GM18867 (cell line): ENCODE data around the gene STAT2.

Experiments used
- ATAC-seq: cut with Tn5 transposase; IDR thresholded peaks from one replicate; pipeline ENCODE4 v1.9.1; 2021; ENCODE audit warnings: mild to moderate bottlenecking, moderate library complexity; ENCODE audit not compliant: unreplicated experiment

STAT2 gene

DNA sequence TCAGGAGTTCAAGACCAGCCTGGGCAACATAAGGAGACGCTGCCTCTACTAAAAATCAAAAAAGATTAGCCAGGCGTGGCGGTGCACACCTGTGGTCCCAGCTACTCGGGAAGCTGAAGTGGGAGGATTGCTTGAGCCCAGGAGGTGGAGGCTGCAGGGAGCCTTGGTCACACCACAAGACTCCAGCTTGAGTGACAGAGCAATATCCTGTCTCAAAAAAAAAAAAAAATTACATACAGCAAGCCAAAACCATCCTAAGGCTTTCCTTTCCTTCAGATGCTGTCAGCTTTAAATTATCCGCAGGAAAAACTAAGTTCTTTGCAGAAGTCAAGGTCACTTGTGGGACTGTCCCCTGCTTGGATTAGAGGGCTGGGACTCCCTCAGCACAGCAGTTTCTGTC is 61.1 kb downstream of the STAT2 start:
- ATAC-seq: no peak

DNA sequence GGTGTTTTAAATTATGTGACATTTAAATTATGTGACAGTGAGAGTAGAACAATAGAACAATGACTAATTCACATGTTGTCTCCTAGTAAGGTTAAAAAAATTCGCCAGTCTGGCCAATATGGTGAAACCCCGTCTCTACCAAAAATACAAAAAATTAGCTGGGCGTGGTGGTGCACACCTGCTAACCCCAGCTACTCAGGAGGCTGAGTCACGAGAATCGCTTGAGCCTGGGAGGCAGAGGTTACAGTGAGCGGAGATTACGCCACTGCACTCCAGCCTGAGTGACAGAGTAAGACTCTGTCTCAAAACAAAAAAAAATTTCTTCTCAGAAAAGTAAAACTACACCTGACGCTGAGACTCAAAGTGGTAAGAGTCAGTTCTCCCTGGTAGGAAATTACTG is 62.5 kb downstream of the STAT2 start:
- ATAC-seq: no peak

DNA sequence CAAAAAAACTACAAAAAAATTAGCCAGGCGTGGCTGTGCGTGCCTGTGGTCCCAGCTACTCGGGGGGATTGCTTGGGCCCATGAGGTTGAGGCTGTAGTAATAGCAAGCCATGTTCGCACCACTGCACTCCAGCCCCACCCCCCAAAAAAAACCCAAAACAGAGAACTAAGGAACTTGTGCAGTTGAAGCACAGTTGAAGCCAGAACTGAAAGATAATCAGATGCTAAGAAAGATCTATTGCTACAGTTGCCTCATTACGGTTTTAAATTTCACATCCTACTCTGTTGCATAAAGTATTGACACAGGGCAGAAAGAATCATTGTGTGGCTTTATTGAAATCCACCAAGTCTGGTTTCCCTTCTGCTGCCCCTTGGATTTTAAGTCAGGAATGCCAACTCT is 63.6 kb downstream of the STAT2 start:
- no peak for ATAC-seq

DNA sequence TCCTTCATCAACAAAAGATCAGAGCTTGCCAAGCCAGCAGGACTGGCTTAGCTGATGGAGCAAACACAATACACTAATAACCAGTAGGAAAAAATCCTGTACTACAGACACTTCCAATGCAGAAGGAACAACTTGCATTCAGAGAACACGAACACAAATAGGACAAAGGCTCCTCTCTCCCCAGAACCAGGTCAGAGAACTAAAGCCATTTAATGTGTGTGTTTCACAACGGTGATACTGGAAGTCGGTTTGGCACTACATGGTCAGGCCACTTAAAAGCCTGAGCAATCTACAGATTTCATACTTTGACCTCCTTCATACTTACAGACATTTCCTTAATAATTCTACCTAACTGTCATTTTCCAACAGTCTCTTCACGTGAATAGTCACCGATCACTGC is 66.1 kb downstream of the STAT2 start:
- ATAC-seq: no peak
